Measurements from ENCODE around the gene TAS2R60. TPM values are rescaled to one million over a fixed set of nuclear protein-coding genes. Genes with fewer than 3 reads are reported as not detected.

TAS2R60 gene
- total and polyA plus RNA-seq, 12 donors = 0.42 TPM; not detected in 11

DNA sequence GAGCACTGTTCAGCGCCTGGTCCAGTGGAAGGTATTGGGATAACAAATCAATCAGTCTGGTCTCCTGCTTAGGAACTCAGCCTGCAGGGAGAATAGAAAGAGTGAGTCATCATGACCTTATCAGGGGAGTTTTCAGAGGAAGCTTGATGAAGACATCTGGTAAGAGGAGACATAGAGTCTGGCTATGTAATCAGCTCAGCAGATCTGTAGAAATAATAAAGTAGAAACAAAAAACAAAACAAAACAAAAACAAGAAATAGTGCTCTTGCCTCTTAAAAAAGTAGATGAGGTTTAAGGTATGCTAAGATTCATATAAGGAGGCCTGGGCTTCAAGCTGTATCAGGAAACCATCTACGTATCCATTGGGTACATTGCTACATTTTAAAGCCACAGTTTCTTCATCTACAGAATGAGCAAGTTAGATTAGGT, 48.8 kb downstream of the TAS2R60 start:
- Histone ChIP-seq H3K4me3 (no peak overlapping the region), H3K4me1 (replicated peaks in 1 of 2) (peaks cover 0 to 4% of the 10 kb centered on the region in 2 donors), H3K27ac (no peak overlapping the region), H3K36me3 (replicated peaks in 1 of 2) (no peaks in the 10 kb centered on the region), H3K9me3 (replicated peaks in 1 of 3) (no peaks in the 10 kb centered on the region), H3K27me3 (no peaks in the 10 kb centered on the region)
- intact Hi-C loops (cut with DNase I) = no loop called here
- no peak for DNase-seq
- TF ChIP-seq, protein P1, sequence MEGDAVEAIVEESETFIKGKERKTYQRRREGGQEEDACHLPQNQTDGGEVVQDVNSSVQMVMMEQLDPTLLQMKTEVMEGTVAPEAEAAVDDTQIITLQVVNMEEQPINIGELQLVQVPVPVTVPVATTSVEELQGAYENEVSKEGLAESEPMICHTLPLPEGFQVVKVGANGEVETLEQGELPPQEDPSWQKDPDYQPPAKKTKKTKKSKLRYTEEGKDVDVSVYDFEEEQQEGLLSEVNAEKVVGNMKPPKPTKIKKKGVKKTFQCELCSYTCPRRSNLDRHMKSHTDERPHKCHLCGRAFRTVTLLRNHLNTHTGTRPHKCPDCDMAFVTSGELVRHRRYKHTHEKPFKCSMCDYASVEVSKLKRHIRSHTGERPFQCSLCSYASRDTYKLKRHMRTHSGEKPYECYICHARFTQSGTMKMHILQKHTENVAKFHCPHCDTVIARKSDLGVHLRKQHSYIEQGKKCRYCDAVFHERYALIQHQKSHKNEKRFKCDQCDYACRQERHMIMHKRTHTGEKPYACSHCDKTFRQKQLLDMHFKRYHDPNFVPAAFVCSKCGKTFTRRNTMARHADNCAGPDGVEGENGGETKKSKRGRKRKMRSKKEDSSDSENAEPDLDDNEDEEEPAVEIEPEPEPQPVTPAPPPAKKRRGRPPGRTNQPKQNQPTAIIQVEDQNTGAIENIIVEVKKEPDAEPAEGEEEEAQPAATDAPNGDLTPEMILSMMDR (IDR thresholded peaks at IDR 0.05) = no peak
- TF ChIP-seq POLR2A (IDR thresholded peaks at IDR 0.05) = no peak
- WGBS, 4 donors = 68 to 79% (median 75%) methylated on average over 2 of the region's 2 CpGs

DNA sequence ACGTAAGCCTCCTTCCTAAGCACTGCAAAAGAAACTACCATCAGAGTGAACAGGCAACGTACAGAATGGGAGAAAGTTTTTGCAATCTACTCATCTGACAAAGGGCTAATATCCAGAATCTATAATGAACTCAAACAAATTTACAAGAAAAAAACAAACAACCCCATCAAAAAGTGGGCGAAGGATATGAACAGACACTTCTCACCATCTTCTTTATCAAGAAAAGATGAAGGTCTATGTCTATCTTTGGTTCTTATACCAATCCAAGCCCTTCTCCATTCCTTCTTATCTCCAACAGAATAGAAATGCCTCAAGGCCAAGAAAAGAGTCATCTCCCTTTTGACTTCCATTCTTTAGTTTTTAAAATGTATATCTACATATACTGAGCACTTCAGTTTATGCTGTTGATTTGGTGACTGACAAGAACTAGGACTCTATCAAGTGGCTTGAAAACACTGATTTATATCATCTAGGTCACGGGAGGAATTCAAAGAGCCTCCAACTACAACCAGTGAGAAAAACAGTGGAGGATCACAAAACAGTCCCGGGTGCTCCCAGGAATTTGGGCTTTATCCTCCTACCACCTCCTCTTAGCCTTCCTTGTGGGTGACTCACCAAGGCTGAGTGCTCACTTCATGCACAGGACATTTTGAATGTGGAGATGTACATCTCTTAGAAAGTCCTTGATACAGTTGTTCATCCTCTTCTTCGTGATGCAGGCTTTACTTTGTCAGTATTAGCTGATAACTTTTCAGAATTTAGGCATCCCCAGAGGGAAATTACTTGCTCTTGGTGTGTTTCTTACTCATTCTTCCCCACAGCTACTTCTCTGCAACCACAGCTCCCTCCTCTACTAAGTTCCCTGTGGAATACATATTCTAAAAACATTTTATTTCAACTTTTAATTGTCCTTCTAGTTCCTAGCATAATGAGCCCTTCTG, 49.8 kb downstream of the TAS2R60 start:
- Histone ChIP-seq H3K36me3 (replicated peaks in 1 of 2) (no peaks in the 10 kb centered on the region), H3K27ac (no peak overlapping the region), H3K4me3 (no peak overlapping the region), H3K9me3 (replicated peaks in 1 of 3) (no peaks in the 10 kb centered on the region), H3K27me3 (no peaks in the 10 kb centered on the region), H3K4me1 (replicated peaks in 1 of 2) (peaks cover 0 to 4% of the 10 kb centered on the region in 2 donors)
- TF ChIP-seq POLR2A (IDR thresholded peaks at IDR 0.05) = no peak
- TF ChIP-seq, protein P1 (IDR thresholded peaks at IDR 0.05) = no peak
- WGBS, 4 donors = 61 to 83% (median 69%) methylated on average over 6 of the region's 6 CpGs
- intact Hi-C loops (cut with DNase I) = no loop called here
- DNase-seq = no peak

DNA sequence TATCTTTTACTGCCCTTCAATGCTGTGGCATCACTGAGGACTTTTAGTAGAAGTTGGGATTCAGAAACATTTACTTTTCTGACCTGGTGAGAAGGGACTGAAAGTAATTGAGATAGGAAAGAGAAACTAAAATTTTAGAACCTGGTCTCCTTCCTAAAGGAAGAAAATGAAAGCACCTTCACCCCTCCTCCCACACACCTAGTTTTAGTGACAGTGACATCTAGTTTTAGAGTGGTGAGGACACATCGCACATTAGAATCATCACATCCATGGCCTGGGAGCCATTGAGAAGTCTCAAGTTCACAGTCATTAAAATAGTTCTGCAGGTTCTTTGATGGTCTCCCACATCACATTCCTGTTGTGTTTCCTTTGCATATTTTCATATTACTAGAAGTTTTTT, 50.5 kb downstream of the TAS2R60 start:
- Histone ChIP-seq H3K36me3 (replicated peaks in 1 of 2) (no peaks in the 10 kb centered on the region), H3K27me3 (no peaks in the 10 kb centered on the region), H3K27ac (no peak overlapping the region), H3K4me3 (no peak overlapping the region), H3K9me3 (replicated peaks in 1 of 3) (no peaks in the 10 kb centered on the region), H3K4me1 (replicated peaks in 1 of 2) (peaks cover 0 to 6% of the 10 kb centered on the region in 2 donors)
- intact Hi-C loops (cut with DNase I) = no loop called here
- TF ChIP-seq, protein P1 (IDR thresholded peaks at IDR 0.05) = no peak
- no peak for TF ChIP-seq POLR2A (IDR thresholded peaks at IDR 0.05)
- 82 to 94% (median 90%) methylated on average over 1 of the region's 1 CpG for WGBS, 4 donors
- DNase-seq = no peak

Other genes with a start within 250 kb of the TAS2R60 start
- not detected for gene TAS2R40, start 221.4 kb upstream of the TAS2R60 start, total RNA-seq
- not detected for gene TAS2R40, start 221.4 kb upstream of the TAS2R60 start, polyA plus RNA-seq
- 100 to 1,000 TPM; 155 to 333 (median 210) TPM for gene GSTK1, start 180.0 kb upstream of the TAS2R60 start, total RNA-seq
- 100 to 1,000 TPM; 173 to 240 (median 229) TPM for gene GSTK1, start 180.0 kb upstream of the TAS2R60 start, polyA plus RNA-seq
- gene TMEM139, start 158.5 kb upstream of the TAS2R60 start, total RNA-seq = 1 to 10 TPM in 7 of 9 donors, under 1 TPM in 2; 0.54 to 4.8 (median 2.4) TPM
- 1 to 10 TPM; 1.9 to 7.5 (median 3.9) TPM for gene TMEM139, start 158.5 kb upstream of the TAS2R60 start, polyA plus RNA-seq
- 10 to 100 TPM in 7 of 9 donors, 1 to 10 TPM in 2; 8.9 to 25.4 (median 13.4) TPM for gene CASP2, start 155.1 kb upstream of the TAS2R60 start, total RNA-seq
- gene CASP2, start 155.1 kb upstream of the TAS2R60 start, polyA plus RNA-seq = 10 to 100 TPM in 1 of 3 donors, 1 to 10 TPM in 2; 4.6 to 16.1 (median 5.3) TPM
- under 1 TPM in 2 of 9 donors, not detected in 7; under 0.01 to 0.18 TPM for gene CLCN1, start 127.3 kb upstream of the TAS2R60 start, total RNA-seq
- gene CLCN1, start 127.3 kb upstream of the TAS2R60 start, polyA plus RNA-seq = under 1 TPM in 2 of 3 donors, not detected in 1; 0.07 to 0.32 TPM
- gene FAM131B, start 80.7 kb upstream of the TAS2R60 start, total RNA-seq = 1 to 10 TPM in 2 of 9 donors, under 1 TPM in 7; 0.10 to 1.7 (median 0.57) TPM
- under 1 TPM; 0.20 to 0.40 (median 0.29) TPM for gene FAM131B, start 80.7 kb upstream of the TAS2R60 start, polyA plus RNA-seq
- 100 to 1,000 TPM in 2 of 9 donors, 10 to 100 TPM in 6, 1 to 10 TPM in 1; 5.0 to 112 (median 76.9) TPM for gene ZYX, start 62.1 kb upstream of the TAS2R60 start, total RNA-seq
- gene ZYX, start 62.1 kb upstream of the TAS2R60 start, polyA plus RNA-seq = 100 to 1,000 TPM in 2 of 3 donors, 10 to 100 TPM in 1; 34.8 to 152 (median 117) TPM
- 1 to 10 TPM in 1 of 9 donors, under 1 TPM in 5, not detected in 3; 0.14 to 1.3 (median 0.51) TPM for gene EPHA1, start 34.6 kb upstream of the TAS2R60 start, total RNA-seq
- gene EPHA1, start 34.6 kb upstream of the TAS2R60 start, polyA plus RNA-seq = 1 to 10 TPM in 1 of 3 donors, under 1 TPM in 2; 0.07 to 1.2 (median 0.40) TPM
- under 1 TPM in 1 of 9 donors, not detected in 8; 0.28 TPM for gene TAS2R41, start 34.4 kb downstream of the TAS2R60 start, total RNA-seq
- gene TAS2R41, start 34.4 kb downstream of the TAS2R60 start, polyA plus RNA-seq = not detected
- under 1 TPM in 1 of 9 donors, not detected in 8; 0.22 TPM for gene CTAGE15, start 128.3 kb downstream of the TAS2R60 start, total RNA-seq
- gene CTAGE15, start 128.3 kb downstream of the TAS2R60 start, polyA plus RNA-seq = under 1 TPM in 1 of 3 donors, not detected in 2; 0.09 TPM
- gene TCAF2, start 177.5 kb downstream of the TAS2R60 start, total RNA-seq = 1 to 10 TPM; 1.2 to 8.9 (median 2.7) TPM
- 1 to 10 TPM; 1.1 to 2.3 (median 1.8) TPM for gene TCAF2, start 177.5 kb downstream of the TAS2R60 start, polyA plus RNA-seq